AG09319 (cell line): Measurements from ENCODE around the gene ICA1L.

Experiments used
- DNase-seq: peaks from one replicate; pipeline ENCODE4 v3.0.0-alpha.2; 2010; ENCODE audit warnings: low read depth; ENCODE audit errors: extremely low read depth
- TF ChIP-seq, protein P1 (sequence below): IDR thresholded peaks from 2 replicates; pipeline ENCODE4 v1.5.1; 2011; ENCODE audit warnings: low read depth, mild to moderate bottlenecking, inconsistent platforms, low read length, moderate library complexity

Gene ICA1L

DNA sequence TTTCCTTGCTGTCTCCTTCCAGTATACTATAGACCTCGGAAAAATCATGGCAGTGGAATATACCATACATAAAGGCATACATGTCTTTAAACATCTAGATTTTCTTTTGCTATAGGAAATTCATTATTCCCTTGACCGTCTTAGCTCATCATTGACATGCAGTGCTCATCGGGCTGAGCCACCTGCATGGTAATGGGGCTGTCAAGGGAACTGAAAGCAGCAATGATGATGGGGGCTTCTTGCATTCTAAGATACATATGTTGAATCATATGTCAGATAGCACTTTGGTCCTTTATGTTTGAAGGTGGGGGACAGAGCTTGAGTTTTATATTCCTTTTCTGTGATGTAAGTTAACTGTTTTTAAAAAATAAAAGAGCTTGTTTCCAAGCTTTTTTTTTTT, 106.6 kb downstream of the ICA1L start:
- TF ChIP-seq, protein P1, sequence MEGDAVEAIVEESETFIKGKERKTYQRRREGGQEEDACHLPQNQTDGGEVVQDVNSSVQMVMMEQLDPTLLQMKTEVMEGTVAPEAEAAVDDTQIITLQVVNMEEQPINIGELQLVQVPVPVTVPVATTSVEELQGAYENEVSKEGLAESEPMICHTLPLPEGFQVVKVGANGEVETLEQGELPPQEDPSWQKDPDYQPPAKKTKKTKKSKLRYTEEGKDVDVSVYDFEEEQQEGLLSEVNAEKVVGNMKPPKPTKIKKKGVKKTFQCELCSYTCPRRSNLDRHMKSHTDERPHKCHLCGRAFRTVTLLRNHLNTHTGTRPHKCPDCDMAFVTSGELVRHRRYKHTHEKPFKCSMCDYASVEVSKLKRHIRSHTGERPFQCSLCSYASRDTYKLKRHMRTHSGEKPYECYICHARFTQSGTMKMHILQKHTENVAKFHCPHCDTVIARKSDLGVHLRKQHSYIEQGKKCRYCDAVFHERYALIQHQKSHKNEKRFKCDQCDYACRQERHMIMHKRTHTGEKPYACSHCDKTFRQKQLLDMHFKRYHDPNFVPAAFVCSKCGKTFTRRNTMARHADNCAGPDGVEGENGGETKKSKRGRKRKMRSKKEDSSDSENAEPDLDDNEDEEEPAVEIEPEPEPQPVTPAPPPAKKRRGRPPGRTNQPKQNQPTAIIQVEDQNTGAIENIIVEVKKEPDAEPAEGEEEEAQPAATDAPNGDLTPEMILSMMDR: no peak
- no peak for DNase-seq

DNA sequence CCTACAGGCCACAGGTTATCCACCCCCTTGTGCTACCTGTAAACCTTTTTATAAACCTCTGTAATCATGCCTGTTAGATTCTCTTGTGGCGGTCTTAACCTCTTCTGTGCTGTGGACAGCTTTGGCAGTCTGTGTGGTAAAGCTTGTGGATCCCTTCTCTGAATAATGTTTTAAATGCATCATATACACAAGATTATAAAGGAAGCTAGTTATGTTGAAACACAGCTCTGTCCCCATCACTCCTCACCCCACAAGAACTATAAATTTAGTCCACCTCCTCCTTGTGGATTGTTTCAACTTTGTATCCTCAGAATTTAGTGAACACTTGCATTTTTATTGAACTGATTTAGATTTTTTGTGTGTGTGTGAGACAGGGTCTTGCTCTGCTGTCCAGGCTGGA, 107.7 kb downstream of the ICA1L start:
- no peak for DNase-seq
- TF ChIP-seq, protein P1: no peak

DNA sequence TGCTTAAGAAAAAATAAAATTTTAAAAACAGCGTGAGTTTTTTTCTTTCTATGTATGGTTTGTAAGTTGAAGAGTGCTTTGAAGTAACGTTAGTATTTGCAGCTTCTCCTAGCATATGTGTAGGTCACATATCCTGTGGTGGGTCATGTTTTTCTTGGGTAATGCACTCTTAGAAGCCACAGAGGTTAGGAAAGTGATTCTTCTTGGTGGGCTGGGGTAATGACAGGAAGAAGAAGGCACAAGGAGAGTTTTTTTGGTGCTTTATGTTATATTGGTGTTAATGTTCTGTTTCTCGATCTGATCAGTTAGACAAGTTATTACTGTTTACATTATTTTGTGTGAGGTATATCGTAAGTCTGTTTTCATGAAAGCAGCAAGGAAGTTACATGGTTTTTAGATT, 109.0 kb downstream of the ICA1L start:
- no peak for DNase-seq
- TF ChIP-seq, protein P1: no peak

DNA sequence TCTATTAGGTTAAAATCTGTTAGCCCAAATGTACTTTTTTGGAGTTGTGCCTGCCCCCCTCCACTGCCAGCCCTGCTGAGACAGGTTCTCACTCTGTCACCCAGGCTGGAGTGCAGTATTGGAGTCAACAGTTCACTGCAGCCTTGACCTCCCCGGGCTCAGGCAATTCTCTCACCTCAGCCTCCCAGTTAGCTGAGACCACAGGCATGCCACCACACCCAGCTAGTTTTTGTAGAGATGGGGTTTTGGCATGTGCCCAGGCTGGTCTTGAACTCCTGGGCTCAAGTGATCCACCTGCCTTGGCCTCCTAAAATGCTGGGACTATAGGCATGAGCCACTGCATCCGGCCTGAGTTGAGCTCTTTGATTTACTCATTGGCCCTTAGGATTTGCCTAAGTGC, 110.7 kb downstream of the ICA1L start:
- TF ChIP-seq, protein P1: no peak
- no peak for DNase-seq

DNA sequence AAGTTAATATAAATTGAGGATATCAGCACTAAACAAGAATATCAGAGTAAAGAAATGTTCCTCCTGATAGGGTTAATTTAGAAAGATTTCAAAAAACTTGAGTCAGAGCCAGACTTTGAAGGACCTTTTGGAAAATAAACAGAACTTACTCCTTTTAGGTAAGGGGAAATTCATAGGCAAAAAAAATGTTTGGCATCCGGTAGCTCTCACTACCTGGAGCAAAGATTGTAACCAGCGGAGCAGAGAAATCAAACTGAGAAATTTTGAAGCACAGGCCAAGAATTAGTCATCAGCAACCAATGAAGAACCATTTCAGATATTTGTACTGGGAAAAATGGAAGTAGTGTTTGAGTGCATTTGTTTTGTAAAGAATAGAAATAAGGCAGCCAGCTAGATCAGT, 113.0 kb downstream of the ICA1L start:
- no peak for DNase-seq
- TF ChIP-seq, protein P1: no peak

DNA sequence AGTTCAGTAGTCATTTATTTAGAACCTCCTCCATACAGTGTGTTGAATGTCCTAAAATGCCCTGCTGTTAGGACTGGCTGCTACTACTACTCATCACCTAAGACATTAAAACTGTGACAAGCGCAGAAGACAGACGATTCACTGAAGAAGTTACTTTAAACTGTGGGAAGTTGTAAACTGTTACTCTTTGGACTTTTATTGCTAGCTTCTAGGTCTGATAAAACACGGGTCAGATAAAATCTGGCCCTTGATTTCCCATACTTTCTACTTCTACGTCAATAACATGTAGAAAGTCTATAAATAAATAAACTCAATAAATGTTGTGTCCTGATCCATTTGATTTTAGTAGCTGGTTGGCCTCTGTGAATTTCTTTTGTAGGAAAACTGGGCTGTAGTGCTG, 113.4 kb downstream of the ICA1L start:
- TF ChIP-seq, protein P1: no peak
- no peak for DNase-seq

DNA sequence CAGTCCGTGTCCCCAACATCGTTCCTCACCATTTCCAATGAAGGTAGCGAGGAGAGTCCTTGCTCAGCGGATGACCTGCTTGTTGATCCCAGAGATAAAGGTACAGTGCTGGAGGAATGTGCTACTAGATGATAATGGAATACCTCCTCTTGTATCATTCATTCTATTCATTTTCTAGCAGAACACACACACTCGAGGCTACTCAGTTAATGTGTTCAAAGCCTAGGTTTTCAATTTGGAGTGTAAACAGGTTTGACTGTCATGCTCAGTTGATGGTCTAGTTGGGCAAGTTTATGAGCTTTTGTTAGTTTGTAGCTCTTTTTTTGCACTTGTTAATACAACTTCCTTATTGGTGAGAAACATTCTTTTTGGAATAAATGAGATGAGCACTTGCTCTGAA, 114.2 kb downstream of the ICA1L start:
- no peak for DNase-seq
- TF ChIP-seq, protein P1: no peak
